Limb (tissue), 2 donors: Measurements from ENCODE around the gene GARIN5A.
"Not testable (repeated sequence)": the region's sequence is repeated elsewhere in the genome, so short reads cannot be mapped to it uniquely, and the experiment has no call there.

Source experiments
- DNase-seq, 2 donors: peaks; one replicate each; pipeline ENCODE4 v3.0.0-alpha.2; 2016; ENCODE audit errors: extremely low spot score in 2 of 2

GARIN5A gene

DNA sequence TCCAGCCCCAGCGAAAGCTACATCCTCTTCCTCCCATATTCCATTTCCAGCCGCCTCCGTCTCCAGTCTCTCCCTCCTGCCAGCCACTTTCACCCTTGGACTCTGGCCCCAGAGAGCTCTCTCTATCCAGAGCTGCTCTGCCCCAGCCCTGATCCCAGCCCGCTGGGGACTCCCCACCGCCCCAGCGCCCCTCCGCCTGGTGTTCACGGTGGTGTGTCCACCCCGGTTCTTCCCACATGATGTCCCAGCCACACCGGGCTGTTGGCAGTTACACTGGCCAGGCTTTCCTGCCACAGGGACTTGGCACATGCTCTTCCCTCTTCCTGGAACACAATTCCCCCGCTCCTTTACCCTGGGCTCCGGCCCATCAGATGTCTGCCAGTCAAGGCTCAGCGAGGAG is 11.6 kb downstream of the GARIN5A start:
- DNase-seq: no peak

DNA sequence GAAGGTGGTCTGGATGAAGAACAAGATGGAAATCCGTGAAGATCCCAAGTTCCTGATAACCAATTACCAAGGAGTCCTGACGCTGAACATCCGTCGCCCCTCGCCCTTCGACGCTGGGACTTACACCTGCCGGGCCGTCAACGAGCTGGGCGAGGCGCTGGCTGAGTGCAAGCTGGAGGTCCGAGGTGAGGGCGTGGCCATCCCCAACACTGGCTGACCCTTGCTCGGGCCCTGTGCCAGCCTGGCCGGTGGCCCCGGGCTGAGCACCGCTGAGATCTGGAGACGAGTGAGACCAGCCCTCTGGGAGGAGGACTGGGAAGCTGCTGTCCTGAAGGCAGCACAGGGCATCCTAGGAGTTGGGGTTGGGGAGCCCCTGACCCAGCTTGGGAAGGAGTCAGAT is 12.3 kb downstream of the GARIN5A start:
- DNase-seq: no peak

DNA sequence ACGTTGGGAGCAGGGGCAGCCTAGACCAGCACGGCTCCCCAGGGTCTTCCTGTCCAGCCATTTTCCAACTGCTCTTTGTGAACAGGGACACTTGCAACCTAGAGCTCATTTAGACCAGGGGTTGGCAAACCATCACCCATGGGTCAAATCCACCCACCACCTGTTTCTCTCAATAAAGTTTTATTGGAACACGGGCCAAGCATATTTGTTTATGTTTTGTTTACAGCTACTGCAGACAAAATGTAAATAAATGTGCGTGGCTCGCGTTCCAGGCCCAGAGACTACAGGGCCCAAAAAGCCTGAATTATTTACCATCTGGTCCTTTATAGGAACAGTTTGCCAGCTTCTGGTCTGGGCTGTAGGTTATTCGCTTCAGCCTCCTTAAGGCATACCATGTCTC is 13.7 kb downstream of the GARIN5A start:
- no peak for DNase-seq

DNA sequence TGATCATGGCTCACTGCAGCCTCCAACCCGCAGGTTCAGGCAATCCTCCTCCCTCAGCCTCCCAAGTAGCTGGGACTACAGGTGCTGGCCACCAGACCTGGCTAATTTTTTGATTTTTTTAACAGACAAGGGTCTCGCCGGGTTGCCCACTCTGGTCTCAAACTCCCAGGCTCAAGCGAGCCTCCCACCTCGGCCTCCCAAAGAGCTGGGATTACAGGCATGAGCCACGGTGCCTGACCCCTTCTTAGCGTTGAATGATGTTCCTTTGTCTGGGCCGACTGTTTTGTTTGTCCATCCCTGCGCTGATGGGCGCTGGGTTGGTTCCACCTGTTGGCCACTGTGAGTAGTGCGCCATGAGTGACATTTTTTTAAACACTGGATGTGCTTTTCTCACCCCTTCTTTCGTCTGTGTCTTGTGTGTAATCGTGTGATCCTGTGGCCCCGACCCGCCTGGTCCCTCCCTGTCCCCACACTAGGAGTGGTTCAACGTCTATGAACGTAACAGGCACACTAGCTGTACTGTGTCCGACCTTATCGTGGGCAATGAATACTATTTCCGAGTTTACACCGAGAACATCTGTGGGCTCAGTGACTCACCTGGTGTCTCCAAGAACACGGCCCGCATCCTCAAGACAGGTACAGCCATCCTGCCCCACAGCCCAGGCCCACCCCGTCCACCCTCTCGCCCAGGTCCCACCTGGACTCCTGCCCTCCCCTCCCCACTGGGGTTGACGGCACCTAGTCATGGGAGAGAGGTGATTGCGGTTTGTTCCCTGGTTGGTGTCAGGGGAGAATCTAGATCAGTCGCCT is 15.4 kb downstream of the GARIN5A start:
- DNase-seq: peak in 1 of 2 donors; percentile 66

DNA sequence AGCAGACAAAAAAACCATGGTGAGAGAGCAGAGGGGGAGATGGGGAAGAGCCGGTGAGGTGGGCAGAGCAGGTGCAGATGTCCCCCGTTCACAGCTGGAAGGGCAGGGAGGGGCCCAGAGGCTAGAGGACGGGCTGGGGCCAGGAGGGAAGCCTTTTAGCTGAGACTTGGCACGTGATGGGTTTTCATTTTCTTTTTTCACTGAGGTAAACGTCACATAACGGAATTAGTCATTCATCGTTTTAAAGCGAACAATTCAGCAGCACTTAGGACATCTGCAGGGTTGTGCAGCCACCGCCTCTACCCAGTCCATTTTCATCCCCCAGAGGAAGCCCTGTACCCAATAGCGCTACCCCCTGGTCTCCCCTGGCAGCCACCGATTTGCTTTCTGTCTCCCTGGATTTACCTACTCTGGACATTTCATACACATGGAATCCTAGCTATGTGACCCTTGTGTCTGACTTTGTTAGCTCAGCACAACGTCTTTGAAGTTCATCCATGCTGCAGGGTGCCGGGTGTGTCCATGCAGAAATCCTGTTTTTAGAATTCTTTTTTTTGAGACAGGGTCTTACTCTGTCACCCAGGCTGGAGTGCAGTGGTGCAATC is 16.4 kb downstream of the GARIN5A start:
- no peak for DNase-seq

DNA sequence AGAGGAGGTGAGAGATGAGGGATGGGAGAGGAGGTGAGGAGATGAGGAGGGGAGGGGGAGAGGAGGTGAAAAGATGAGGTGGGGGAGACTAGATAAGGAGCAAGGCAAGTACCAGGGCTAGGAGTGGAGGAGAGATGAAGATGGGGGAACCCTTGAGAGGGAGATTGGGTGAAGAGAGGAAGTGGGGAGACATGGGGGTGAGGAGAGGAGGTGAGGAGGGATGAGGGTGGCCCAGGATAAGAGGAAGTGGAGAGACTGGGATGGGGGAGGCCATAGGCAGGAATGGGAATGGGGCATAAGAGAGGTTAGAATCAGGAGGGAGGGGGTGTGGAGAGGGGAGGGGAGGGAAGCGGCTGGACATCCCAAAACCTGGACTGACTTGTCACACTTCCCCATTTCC is 17.0 kb downstream of the GARIN5A start:
- no peak for DNase-seq

DNA sequence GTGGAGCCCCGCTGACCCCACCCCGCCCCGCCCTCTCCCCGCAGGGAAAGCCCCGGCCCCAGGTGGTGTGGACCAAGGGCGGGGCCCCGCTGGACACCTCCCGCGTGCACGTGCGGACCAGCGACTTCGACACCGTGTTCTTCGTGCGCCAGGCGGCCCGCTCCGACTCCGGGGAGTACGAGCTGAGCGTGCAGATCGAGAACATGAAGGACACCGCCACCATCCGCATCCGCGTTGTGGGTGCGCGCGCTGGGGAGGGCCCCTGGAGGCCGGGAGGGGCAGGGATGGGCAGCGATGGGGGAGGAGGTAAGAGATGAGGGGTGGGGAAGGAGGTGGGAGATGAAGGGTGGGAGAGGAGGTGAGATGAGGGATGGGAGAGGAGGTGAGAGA is 17.6 kb downstream of the GARIN5A start:
- DNase-seq: no peak

DNA sequence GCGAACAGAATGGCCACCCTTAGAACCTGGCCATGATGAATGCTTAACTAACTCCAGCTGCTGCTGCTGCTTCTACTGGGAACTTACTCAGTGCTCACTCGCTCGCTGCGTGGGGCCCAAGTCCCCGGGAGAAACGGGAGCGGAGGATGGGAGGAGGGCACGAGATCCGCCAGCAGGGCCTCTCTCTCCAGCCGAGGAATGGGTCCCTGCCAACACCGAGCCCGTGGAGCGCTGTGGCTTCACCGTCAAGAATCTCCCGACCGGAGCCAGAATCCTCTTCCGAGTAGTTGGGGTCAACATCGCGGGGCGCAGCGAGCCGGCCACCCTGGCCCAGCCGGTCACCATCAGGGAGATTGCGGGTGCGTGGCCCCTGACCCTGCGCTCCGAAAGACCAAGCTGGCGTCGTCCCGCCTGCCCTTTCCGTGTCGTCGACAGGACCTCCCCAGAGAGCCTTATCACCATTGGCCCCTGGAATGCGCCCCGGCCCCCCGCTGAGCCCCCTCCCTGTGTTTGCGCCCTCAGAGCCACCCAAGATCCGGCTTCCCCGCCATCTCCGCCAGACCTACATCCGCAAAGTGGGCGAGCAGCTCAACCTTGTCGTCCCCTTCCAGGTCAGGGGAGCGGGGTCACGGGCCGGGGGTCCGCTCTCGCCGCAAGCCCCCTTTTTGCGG is 18.1 kb downstream of the GARIN5A start:
- no peak for DNase-seq

DNA sequence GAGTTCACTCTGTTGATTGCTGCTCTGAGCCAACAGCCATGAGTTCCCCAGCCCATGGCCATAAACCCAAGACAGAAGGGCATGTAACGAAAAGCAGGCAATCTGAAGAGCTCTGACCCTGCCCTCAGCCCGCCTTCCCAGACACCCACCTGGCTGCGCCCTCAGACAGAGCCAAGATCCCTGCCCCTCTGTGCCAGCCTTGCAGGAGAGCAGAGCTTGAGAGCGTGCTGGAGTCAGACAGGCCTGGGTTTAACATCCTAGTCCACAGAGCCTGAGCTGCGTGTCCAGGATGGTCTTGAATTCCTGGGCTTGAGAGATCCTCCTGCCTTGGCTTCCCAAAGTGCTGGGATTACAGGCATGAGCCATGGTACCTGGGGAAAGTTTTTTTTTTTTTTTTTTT is 19.3 kb downstream of the GARIN5A start:
- no peak for DNase-seq

DNA sequence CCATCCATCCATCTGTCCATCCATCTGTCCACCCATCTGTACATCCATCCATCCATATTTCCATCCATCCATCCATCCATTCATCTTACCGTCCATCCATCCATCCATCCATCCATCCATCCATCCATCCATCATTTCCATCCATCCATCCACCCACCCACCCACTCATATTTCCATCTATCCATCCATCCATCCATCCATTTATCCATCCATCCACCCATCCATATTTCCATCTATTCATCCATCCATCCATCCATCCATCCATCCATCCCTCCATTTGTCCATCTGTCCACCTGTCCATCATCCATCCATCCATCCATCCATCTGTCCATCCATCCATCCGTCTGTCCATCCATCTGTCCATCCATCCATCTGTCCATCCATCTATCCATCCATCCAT is 20.7 kb downstream of the GARIN5A start:
- no peak for DNase-seq

DNA sequence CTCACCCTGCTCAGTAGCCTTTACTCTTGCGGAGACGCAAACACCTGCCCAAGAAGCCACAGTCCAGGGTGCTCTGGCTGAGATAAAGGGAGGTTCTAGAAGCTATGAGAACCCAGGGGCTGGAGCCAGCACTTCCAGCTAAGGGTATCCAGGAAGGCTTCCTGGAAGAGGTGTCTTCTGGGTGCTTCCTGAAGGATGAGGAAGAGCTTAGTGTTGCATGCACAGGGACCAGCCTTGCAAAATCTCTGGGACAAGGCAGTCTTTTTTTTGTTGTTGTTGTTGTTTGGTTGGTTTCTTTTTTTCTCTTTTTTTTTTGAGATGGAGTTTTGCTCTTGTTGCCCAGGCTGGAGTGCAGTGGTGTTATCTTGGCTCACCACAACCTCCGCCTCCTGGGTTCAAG is 23.4 kb downstream of the GARIN5A start:
- no peak for DNase-seq

DNA sequence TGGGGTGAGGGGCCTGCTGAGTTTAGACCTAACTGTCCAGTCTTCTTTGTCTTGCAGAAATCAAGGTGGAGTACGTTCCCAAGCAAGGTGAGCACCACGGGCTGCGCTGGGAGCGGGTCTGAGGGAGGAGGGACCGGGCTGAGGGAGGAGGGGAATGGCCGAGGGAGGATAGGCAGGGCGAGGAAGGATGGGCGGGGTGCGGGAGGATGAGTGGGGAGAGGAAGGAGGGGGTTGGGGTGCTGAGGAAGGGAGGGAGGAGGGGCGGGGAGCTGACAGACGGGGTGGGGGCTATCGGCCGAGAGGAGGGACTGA is 25.5 kb downstream of the GARIN5A start:
- DNase-seq: no peak

DNA sequence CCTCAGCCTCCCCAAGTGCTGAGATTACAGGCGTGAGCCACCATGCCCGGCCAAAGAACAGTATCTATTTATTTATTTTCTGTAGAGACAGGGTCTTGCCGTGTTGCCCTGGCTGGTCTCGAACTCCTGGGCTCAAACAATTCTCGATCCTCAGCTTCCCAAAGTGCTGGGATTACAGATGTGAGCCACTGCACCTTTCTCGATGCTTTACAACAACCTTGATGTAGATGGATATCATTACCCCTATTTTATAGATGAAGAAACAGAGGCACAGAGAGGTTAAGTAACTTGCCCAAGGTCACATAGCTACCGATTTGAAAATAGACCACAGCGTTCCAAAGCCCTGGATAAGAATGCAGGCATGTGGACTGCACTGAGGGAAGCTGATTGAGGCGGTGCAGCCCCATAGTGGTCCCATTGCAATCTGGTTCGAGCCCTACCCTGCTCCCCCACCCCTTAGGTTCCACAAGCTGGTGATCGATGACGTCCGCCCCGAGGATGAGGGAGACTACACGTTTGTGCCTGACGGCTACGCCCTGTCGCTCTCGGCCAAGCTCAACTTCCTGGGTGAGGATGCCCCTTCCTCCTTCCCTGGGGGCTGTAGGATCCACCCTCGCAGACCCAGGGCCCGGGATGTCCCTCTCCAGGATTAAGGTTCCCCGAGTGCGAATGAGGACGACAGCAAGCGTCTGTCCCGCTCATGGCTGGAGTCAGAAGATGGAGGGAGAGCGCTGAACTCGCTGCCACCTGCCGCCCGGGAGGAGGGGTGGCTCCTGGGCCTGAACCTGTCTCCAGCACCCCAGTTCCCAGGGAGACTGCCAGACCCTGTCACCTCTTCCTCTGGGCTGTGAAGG is 26.1 kb downstream of the GARIN5A start:
- DNase-seq: no peak

DNA sequence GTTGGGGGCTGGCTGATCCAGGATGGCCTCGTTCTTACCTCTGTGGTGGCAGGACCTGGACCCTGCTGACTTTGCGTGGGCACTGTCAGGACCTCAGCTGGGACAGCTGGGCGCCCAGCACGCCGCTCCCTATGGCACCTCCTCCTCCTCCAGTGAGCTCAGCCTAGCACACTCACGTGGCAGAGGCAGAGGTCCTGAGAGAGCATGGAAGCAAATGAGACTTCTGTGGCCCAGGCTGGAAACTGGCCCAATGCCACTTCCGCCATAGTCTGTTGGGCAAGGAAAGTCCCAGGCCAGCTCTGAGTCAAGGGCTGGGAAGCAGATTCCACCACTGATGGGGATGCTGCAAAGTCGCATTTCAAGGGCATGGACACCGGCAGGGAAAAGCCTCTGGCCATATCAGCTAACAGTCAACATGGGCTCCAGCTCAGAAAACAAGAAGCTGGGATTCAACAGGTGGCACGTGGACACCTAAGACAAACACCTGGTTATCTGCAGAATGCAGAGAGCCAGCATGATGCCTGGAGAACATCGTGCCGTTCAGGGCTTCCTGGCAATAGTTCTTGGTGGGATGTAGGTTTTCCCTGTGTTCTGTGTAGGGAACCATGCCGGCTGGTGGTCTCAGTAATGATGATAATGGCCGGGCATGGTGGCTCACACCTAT is 27.3 kb downstream of the GARIN5A start:
- no peak for DNase-seq

DNA sequence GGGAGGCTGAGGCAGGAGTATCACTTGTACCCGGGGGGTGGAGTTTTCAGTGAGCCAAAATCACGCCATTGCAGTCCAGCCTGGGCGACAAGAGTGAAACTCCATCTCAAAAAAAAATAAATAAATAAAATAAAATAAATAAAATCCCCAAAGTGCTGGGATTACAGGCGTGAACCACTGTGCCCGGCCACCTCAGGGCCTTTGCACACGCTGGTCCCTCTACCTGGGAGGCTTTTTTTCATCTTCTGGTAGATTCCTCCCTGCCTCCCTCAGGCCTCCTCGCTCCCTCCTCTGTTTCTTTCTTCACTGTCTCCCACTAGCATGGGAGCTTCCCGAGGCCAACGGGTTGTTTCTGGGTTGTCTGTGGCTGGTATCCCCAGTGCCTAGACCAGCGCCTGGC is 28.9 kb downstream of the GARIN5A start:
- no peak for DNase-seq

DNA sequence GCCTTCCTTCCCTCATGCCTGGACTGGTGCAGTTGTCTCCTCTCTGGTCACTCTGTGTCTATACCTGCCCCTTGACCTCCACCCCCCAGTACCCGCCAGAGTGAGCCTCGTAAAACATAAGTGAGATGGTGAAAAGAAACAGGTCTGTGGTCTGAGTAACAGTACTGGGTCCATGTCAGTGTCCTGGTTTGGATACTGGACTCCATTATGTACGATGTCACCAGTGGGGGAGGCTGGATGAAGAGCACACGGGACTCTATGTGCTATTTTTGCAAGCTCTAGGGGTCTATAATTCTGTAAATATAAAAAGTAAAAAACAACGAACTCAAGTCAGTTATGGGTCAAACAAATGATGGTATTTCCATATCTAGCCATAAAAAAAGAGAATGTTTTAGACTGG is 29.6 kb downstream of the GARIN5A start:
- no peak for DNase-seq

DNA sequence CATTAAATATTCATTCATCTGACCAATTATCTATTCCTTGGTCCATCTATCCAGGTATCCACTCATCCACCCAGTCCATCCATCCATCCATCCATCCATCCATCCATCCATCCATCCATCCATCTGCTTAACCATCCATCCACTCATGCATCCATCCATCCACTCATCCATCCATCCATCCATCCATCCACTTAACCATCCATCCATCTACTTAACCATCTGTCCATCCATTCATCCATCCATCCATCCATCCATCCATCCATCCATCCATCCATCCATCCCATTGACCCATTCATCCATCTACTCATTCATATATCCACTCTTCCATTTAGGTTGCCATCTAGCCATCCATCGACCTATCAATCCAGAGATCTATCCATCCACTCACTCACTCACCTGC is 32.6 kb downstream of the GARIN5A start:
- DNase-seq: no peak

DNA sequence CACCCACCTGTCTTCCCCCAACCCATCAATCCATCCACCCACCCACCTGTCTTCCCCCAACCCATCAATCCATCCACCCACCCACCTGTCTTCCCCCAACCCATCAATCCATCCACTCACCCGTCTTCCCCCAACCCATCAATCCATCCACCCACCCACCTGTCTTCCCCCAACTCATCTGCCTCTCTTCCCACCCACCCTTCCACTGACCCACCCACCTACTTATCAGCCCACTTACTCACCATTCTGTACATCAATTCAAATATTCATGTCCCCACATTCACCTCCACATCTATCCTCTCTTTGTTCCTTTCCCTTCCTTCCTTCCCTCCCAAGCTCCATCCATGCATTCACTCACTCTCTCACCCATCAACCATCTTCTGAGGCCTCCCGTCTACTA is 37.5 kb downstream of the GARIN5A start:
- DNase-seq: not testable (repeated sequence)

DNA sequence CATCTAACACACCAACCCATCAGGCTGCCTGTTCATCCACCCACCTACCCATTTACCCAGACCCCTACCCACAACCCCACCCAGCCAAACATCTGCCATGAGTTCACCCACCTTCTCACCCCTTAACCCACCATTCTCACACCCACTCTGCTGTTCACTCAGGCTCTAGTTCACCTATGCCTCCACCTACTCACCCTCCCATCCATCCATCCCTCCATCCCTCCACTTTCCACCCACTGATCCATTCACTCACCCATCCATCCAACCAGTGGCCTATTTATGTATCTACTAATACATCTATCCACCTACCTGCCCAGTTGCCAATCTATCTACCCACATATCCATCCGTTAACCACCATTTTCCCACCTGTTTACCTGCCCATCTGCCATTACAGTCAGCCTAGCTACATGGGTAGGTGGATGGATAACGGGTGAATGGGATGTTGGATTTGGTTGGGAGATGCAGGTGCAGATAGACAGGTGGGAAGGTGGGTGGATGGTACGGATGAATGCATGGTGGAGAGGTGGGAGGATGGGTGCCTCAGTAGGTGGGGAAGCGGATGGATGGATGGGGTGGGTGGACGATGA is 38.7 kb downstream of the GARIN5A start:
- DNase-seq: no peak

DNA sequence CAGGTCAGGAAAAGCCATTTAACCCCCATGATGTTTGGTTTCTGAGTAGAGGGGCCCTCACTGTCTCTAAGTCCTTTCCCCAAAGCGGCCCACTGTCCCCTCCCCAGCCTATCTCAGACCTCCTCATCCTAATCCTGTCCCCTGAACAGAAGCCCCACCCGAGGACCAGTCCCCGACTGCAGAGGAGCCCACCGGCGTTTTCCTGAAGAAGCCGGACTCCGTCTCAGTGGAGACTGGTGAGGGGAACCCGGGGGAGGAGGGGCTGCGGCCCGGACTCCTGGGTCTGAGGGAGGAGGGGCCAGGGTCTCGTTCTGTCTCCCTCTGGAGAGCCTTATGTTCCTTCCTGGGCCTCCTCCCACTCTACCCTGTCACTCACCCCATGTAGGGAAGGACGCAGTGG is 41.0 kb downstream of the GARIN5A start:
- no peak for DNase-seq

DNA sequence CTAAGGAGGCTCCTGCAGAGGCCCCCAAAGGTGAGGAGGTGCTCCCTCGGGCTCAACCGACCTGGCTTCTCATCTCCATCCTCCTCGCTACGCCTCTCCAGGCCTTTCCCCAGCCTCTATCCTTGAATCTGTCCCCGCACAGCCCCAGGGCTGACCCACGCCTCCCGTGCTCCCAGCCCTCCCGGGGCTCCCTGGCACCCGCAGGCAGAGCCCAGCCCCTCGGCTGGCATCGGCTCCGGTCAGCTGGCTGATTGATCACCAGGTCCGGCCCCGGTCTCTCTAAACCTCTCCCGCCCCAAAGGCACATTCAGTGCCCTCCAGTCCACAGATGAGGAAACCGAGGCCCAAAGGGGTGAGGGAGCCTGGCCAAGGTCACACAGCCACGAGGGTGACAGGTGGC is 41.4 kb downstream of the GARIN5A start:
- no peak for DNase-seq
